OCI-LY3 (cell line): ENCODE data around the gene DGCR6L.

ENCODE experiments used
- CTCF ChIP-seq: fragments of 200-600, 300-600 bp; sonication (generic); IDR thresholded peaks from 2 replicates; pipeline ENCODE4 v1.5.1; 2014; ENCODE audit warnings: antibody characterized with exemption, low read length, low read depth
- EZH2phosphoT487 ChIP-seq: fragments of 200-600 bp; shearing (Covaris generic); IDR thresholded peaks from 2 replicates; pipeline ENCODE4 v1.6.1; 2018; ENCODE audit warnings: antibody characterized with exemption, mixed run types, low read depth

- TF ChIP-seq CTCF: no peak
- no peak for TF ChIP-seq EZH2phosphoT487
Measured at GRCh38 chr22:20276468-20276867, 43.4 kb downstream of the DGCR6L start.
